ENCODE measurements around the gene KLLN. TPM values are rescaled to one million over a fixed set of nuclear protein-coding genes. Genes with fewer than 3 reads are reported as not detected.
A peak's percentile ranks its signal among the peaks of the same experiment; 100 is the strongest.
"Not testable (repeated sequence)": the region's sequence is repeated elsewhere in the genome, so short reads cannot be mapped to it uniquely, and the experiment has no call there.

KLLN gene
- total and polyA plus RNA-seq, 12 donors: 0.24 to 1.5 (median 0.82) TPM

DNA sequence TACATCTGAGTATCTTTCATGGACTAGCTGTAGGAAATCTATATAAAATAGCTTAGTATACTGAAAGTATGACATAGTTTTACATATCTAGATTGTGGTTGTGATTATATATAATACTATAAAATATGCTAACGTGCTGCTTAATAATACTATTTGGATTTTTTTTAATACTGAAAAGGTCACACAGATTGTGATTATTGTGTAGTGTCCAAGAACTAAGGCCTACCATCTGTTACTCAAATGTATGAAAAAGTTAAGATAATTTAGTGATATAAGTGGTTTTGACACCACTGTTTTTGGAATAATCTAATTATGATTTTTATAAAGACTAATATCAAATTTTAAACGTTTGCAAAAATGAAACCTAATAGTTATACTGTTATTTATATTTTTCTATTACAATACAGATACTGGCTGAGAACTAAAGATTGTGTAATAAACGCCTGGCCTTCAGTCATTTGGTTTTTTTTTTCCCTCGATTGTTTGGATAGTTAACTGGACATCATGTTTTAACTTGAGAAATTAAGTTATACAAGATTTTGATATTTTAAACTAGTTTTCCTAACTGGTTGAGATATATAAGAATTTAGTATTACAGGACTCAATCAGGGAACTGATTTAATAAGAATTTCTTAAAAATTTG lies 12.7 kb upstream of the KLLN start:
- intact Hi-C loops (cut with DNase I): no loop called here
- Histone ChIP-seq H3K9me3 (replicated peaks in 1 of 3) (peaks cover 0 to 5% (median 0%) of the 10 kb centered on the region in 3 donors), H3K4me3 (peak overlapping the region in 1 of 4 donors; percentile 21), H3K27me3 (no peaks in the 10 kb centered on the region), H3K36me3 (replicated peaks in 1 of 2) (peaks cover 0 to 4% of the 10 kb centered on the region in 2 donors), H3K27ac (no peak overlapping the region), H3K4me1 (replicated peaks in 1 of 2) (peaks cover 15 to 91% of the 10 kb centered on the region in 2 donors)
- no peak for DNase-seq
- TF ChIP-seq POLR2A (IDR thresholded peaks at IDR 0.05): no peak
- TF ChIP-seq, protein P1, sequence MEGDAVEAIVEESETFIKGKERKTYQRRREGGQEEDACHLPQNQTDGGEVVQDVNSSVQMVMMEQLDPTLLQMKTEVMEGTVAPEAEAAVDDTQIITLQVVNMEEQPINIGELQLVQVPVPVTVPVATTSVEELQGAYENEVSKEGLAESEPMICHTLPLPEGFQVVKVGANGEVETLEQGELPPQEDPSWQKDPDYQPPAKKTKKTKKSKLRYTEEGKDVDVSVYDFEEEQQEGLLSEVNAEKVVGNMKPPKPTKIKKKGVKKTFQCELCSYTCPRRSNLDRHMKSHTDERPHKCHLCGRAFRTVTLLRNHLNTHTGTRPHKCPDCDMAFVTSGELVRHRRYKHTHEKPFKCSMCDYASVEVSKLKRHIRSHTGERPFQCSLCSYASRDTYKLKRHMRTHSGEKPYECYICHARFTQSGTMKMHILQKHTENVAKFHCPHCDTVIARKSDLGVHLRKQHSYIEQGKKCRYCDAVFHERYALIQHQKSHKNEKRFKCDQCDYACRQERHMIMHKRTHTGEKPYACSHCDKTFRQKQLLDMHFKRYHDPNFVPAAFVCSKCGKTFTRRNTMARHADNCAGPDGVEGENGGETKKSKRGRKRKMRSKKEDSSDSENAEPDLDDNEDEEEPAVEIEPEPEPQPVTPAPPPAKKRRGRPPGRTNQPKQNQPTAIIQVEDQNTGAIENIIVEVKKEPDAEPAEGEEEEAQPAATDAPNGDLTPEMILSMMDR (IDR thresholded peaks at IDR 0.05): no peak
- 22 to 26% (median 24%) methylated on average over 4 of the region's 4 CpGs for WGBS, 4 donors

DNA sequence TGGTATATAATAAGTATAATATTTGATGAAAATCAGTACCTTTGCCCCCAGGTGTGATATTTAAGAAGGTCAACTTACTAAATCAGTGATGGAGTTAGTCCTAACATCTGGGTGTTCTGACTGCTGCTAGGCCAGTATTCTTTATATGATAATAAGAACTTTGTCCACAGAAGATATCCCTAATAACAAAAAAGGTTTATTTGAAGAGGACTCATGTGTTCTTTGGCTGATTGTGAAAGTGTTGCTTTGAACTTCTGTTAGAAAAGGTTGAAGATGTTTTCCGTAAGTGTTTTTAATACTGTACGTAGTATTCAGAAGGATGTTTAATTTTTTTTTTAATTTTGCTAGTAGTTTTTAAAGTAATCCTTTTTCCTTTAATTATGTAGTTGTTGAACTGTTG lies 10.3 kb upstream of the KLLN start:
- peaks cover 0 to 5% (median 0%) of the 10 kb centered on the region in 3 donors for H3K9me3 ChIP-seq (replicated peaks in 1 of 3)
- no peak for DNase-seq
- peak overlapping the region in 1 of 5 donors; percentile 14 for H3K27ac ChIP-seq
- H3K36me3 ChIP-seq (replicated peaks in 1 of 2): peaks cover 0 to 4% of the 10 kb centered on the region in 2 donors
- H3K4me3 ChIP-seq: peak overlapping the region in 1 of 4 donors; percentile 23
- H3K27me3 ChIP-seq: no peaks in the 10 kb centered on the region
- TF ChIP-seq, protein P1 (IDR thresholded peaks at IDR 0.05): no peak
- no peak for TF ChIP-seq POLR2A (IDR thresholded peaks at IDR 0.05)
- intact Hi-C loops (cut with DNase I): no loop called here
- peaks cover 15 to 93% of the 10 kb centered on the region in 2 donors for H3K4me1 ChIP-seq (replicated peaks in 1 of 2)
- WGBS, 4 donors: 61 to 82% (median 75%) methylated on average over 2 of the region's 2 CpGs

DNA sequence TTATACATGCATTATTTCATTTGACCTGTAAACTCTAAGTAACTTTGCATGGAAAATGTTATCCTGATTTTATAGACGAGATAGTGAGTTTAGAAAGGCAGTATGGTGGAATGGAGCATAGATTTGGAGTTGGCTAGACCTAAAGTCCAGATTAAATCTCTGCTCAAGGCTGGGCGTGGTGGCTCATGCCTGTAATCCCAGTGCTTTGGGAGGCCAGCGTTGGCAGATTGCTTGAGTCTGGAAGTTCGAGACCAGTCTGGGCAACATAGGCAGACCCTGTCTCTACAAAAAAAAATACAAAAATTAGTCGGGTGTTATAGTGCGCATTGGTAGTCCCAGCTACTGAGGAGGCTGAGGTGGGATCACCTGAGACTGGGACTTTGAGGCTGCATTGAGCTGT lies 9.5 kb upstream of the KLLN start:
- H3K27ac ChIP-seq: no peak overlapping the region
- TF ChIP-seq, protein P1 (IDR thresholded peaks at IDR 0.05): no peak
- TF ChIP-seq POLR2A (IDR thresholded peaks at IDR 0.05): no peak
- H3K4me1 ChIP-seq (replicated peaks in 1 of 2): peaks cover 15 to 94% of the 10 kb centered on the region in 2 donors
- no peaks in the 10 kb centered on the region for H3K27me3 ChIP-seq
- H3K36me3 ChIP-seq (replicated peaks in 1 of 2): peaks cover 0 to 4% of the 10 kb centered on the region in 2 donors
- WGBS, 4 donors: 93 to 97% (median 94%) methylated on average over 6 of the region's 6 CpGs
- peaks cover 0 to 5% (median 0%) of the 10 kb centered on the region in 3 donors for H3K9me3 ChIP-seq (replicated peaks in 1 of 3)
- intact Hi-C loops (cut with DNase I): no loop called here
- DNase-seq: no peak
- H3K4me3 ChIP-seq: no peak overlapping the region

DNA sequence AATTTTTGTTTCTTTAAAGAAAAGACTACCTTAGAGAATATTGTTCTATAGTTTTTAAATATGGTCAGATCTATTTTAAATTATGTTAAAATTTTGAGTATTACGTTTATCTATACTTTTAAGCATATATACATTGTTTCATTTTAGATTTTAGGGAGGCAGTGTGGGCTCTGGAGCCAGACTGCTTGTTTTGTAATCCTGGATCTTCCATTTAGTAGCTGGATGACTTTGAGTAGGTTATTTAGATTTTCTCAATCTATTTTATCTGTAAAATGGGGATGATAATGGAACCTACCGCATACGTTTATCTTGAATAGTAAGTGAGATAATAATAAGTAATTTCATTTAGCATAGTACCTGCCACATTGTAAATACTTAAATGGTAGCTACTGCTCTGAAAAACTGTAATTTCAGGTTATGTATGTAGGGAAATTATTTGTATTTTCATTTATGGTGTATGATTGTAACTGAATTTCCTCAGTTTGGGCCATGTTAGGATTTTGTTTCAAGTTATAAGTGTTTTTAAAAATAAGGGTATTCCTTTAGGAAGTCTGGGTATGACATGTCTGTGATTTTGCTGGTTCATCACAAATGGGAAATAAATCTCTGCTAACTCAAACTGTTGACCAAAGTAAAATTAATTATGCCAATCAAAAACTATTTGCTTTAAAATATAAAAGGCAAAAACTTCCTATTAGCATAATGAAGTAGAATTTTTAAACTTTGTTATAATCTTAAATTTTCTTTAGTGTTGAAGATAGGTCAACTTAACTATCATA lies 6.6 kb upstream of the KLLN start:
- 78 to 87% (median 85%) methylated on average over 3 of the region's 3 CpGs for WGBS, 4 donors
- no peak for DNase-seq
- H3K36me3 ChIP-seq (replicated peaks in 1 of 2): peaks cover 0 to 4% of the 10 kb centered on the region in 2 donors
- peaks cover 13 to 71% of the 10 kb centered on the region in 2 donors for H3K4me1 ChIP-seq (replicated peaks in 1 of 2)
- no peaks in the 10 kb centered on the region for H3K27me3 ChIP-seq
- TF ChIP-seq, protein P1 (IDR thresholded peaks at IDR 0.05): no peak
- peak overlapping the region in 1 of 5 donors; percentile 13 for H3K27ac ChIP-seq
- H3K4me3 ChIP-seq: peak overlapping the region in 1 of 4 donors; percentile 90
- H3K9me3 ChIP-seq (replicated peaks in 1 of 3): peaks cover 0 to 5% (median 0%) of the 10 kb centered on the region in 3 donors
- intact Hi-C loops (cut with DNase I): loop anchor here (10.0 kb wide), 2 partner anchors 245 to 515 kb away; no protein-coding TSS in a partner anchor

DNA sequence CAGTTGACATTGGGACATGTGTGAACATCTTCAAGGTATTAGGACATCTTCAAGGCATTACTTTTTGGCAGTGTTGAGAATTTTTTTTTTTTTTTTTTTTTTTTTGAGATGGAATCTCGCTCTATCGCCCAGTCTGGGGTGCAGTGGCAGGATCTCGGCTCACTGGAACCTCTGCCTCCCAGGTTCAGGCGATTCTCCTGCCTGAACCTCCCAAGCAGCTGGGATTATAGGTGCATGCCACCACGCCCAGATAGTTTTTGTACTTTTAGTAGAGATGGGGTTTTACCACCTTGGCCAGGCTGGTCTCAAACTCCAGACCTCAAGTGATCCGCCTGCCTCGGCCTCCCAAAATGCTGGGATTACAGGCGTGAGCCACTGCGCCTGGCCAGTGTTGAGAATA lies 5.8 kb upstream of the KLLN start:
- H3K4me1 ChIP-seq (replicated peaks in 1 of 2): peaks cover 6 to 63% of the 10 kb centered on the region in 2 donors
- H3K27me3 ChIP-seq; H3K36me3 ChIP-seq (replicated peaks in 1 of 2); H3K9me3 ChIP-seq (replicated peaks in 1 of 3); DNase-seq: not testable (repeated sequence)
- H3K4me3 ChIP-seq: peak overlapping the region in 1 of 4 donors; percentile 90
- H3K27ac ChIP-seq: peak overlapping the region in 2 of 5 donors; percentile 13 to 39
- 84 to 89% (median 87%) methylated on average over 6 to 9 of the region's 9 CpGs for WGBS, 4 donors
- intact Hi-C loops (cut with DNase I): loop anchor here (10.0 kb wide), 2 partner anchors 246 to 516 kb away; no protein-coding TSS in a partner anchor

All from adrenal gland (tissue), 12 donors.